HepG2 (cell line): Measurements from ENCODE around the gene ZNF382. TPM values are rescaled to one million over a fixed set of nuclear protein-coding genes. Genes with fewer than 3 reads are reported as not detected.

ENCODE experiments used
- BHLHE40 ChIP-seq: IDR thresholded peaks from 2 replicates; pipeline ENCODE4 v1.6.1; 2011; ENCODE audit warnings: low read length, improper control_type of control experiment
- BRF2 ChIP-seq: sonication (generic); formaldehyde crosslinking; IDR thresholded peaks from 2 replicates; pipeline ENCODE4 v1.8.1; 2022; ENCODE audit warnings: mild to moderate bottlenecking, missing genetic modification reagents
- CAMTA2 ChIP-seq: sonication (generic); formaldehyde crosslinking; IDR thresholded peaks from 2 replicates; pipeline ENCODE4 v1.4.0; 2020; ENCODE audit warnings: mild to moderate bottlenecking, missing genetic modification reagents, borderline replicate concordance
- FLYWCH1 ChIP-seq: sonication (generic); formaldehyde crosslinking; IDR thresholded peaks from 2 replicates; pipeline ENCODE4 v1.8.1; 2023; ENCODE audit warnings: mild to moderate bottlenecking, missing genetic modification reagents
- GRHL1 ChIP-seq: sonication (generic); formaldehyde crosslinking; conservative IDR thresholded peaks from 2 replicates; pipeline ENCODE4 v1.8.0; 2022; ENCODE audit warnings: missing genetic modification reagents
- HOMEZ ChIP-seq: IDR thresholded peaks from 2 replicates; pipeline ENCODE4 v1.6.1; 2016; ENCODE audit warnings: low read depth
- KLF16 ChIP-seq, 2 experiments: sonication (generic) in 1 of 2; formaldehyde crosslinking in 1 of 2; IDR thresholded peaks; 2 replicates each; pipeline versions ENCODE4 v1.6.1 to v1.8.0; 2016 to 2023; ENCODE audit warnings: missing genetic modification reagents in 2 of 2, missing compliant biosample characterization in 1 of 2
- KMT2B ChIP-seq: IDR thresholded peaks from 2 replicates; pipeline ENCODE4 v1.6.1; 2016; ENCODE audit warnings: missing genetic modification reagents, missing compliant biosample characterization
- NR2F2 ChIP-seq: IDR thresholded peaks from 2 replicates; pipeline ENCODE4 v1.6.1; 2012; ENCODE audit warnings: low read depth, inconsistent platforms, borderline replicate concordance
- PBX3 ChIP-seq: sonication (generic); formaldehyde crosslinking; IDR thresholded peaks from 2 replicates; pipeline ENCODE4 v1.8.1; 2023; ENCODE audit warnings: missing genetic modification reagents, inconsistent platforms, borderline replicate concordance
- PRDM15 ChIP-seq: sonication (generic); formaldehyde crosslinking; IDR thresholded peaks from 2 replicates; pipeline ENCODE4 v1.4.0; 2020; ENCODE audit warnings: missing genetic modification reagents
- RBFOX2 ChIP-seq: fragments of 200-400 bp; formaldehyde crosslinking; IDR thresholded peaks from 2 replicates; pipeline ENCODE4 v1.6.1; 2017; ENCODE audit warnings: low read depth, mild to moderate bottlenecking, low read length
- ZNF205 ChIP-seq: IDR thresholded peaks from 2 replicates; pipeline ENCODE4 v1.6.1; 2018; ENCODE audit warnings: missing biosample characterization, missing genetic modification reagents
- ZNF431 ChIP-seq: sonication (generic); formaldehyde crosslinking; IDR thresholded peaks from 2 replicates; pipeline ENCODE4 v1.9.0; 2022; ENCODE audit warnings: missing genetic modification reagents, low read depth, mild to moderate bottlenecking, borderline replicate concordance
- ZNF598 ChIP-seq: sonication (generic); formaldehyde crosslinking; IDR thresholded peaks from 2 replicates; pipeline ENCODE4 v1.5.1; 2020; ENCODE audit warnings: mild to moderate bottlenecking, missing genetic modification reagents, borderline replicate concordance
- ZNF678 ChIP-seq: sonication (generic); formaldehyde crosslinking; IDR thresholded peaks from 2 replicates; pipeline ENCODE4 v1.4.0; 2020; ENCODE audit warnings: mild to moderate bottlenecking, missing genetic modification reagents
- polyA plus RNA-seq, 8 experiments: library from polyadenylated mRNA; depleted of rRNA in 3 of 8; stranded (reverse) in 7 of 8; unstranded in 1 of 8; fragments of >200 nt; fragmentation: Illumina TruSeq in 4 of 8; extraction: Trizol in 4 of 8; gene quantifications; 2 replicates each; pipeline versions ENCODE4 v1.2.1 to v1.2.3, GENCODE V29; 2011 to 2016; ENCODE audit warnings: low read depth in 4 of 8, missing spikeins in 1 of 8, mixed read lengths in 1 of 8; ENCODE audit not compliant: insufficient read depth in 1 of 8
- total RNA-seq, 5 experiments: library from RNA; depleted of rRNA; stranded (reverse); fragments of >200 nt; fragmentation: Illumina TruSeq; extraction: Trizol; gene quantifications; 2 replicates each; pipeline ENCODE4 v1.2.3, GENCODE V29; 2016; ENCODE audit warnings: low read depth in 1 of 5

Gene ZNF382
- total and polyA plus RNA-seq, 2 of the 13 experiments (the other 11 are each of a cell fraction or from before 2014, with no cell fraction given), result 2.3 to 6.8 TPM

GRCh38 chr19:36605101-36605876 is at the start of gene ZNF382 (continued):
- TF ChIP-seq BHLHE40 (no peak), KMT2B (no peak), ZNF598 (peak; percentile 92; the same call in 1 of the 2 replicates), GRHL1 (no peak), ZNF678 (no peak), FLYWCH1 (CRISPR knock-in tag) (no peak), ZNF205 (CRISPR knock-in tag) (no peak), KLF16 (CRISPR knock-in tag; IDR thresholded peaks at IDR 0.05) (no peak), PRDM15 (CRISPR knock-in tag) (no peak), RBFOX2 (peak; percentile 89), PBX3 (CRISPR knock-in tag) (no peak), CAMTA2 (no peak), BRF2 (CRISPR knock-in tag) (no peak), NR2F2 (no peak), ZNF431 (CRISPR knock-in tag) (no peak), HOMEZ (CRISPR knock-in tag) (no peak)
